Measurements from ENCODE around the gene MIGA2.

Gene MIGA2

DNA sequence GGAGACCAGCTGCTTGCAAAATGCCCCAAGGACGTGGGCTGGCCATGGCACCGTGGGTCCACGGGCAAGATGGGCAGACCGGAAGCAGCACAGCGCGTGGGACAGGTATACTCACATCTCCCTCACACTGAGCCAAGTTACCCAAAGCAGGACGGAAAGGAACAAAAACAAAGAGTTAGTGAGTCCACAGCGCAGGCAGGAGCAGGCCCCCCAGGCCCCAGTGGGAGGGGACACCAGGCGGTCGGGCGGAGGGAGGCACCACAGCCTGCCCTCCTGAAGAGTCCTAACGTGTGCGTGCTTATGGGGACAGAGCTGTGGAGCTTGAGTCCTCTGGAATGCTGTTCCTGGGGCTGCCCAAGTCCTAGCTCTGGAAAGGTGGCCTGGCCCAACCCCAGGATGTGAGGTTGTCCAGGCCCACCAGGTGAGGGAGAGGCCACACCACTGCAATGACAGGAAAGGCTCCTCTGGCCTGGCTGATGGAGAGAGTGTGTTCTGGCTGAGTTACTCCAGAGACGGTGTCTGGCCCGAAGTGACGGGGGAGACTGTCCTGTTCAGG lies 23.5 kb upstream of the MIGA2 start:
- no peak for FAIRE-seq
- no peak for DNase-seq (ENCODE audit: insufficient read length)
- no peak for TF ChIP-seq TAF1 (IDR thresholded peaks at IDR 0.05; ENCODE audit: borderline replicate concordance, low read depth, low read length)
- TF ChIP-seq POLR2AphosphoS5 (IDR thresholded peaks at IDR 0.05; ENCODE audit: low read depth, low read length) = no peak
- TF ChIP-seq POLR2A (IDR thresholded peaks at IDR 0.05; ENCODE audit: low read depth, low read length) = no peak

DNA sequence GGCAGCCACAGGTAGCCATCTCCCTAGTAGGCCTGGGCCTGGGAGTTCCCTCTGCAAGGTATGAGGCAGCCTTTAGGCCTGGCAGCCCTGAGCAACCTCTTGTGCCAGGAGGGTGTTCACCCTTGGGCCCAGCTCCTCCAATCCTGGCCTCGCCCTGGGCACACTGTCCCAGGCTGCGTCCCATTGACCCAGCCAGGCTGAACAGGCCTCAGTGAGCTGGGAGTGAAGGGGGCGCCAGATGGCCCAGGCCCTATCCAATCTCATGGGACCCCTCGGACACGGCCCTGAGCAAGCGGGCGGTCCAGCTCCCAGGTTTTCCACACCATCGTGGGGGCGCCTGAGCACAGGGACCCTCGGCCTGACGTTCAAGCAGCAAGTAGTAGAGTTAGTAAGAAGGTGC lies 22.8 kb upstream of the MIGA2 start:
- DNase-seq (ENCODE audit: insufficient read length) = no peak
- TF ChIP-seq TAF1 (IDR thresholded peaks at IDR 0.05; ENCODE audit: borderline replicate concordance, low read depth, low read length) = no peak
- no peak for TF ChIP-seq POLR2AphosphoS5 (IDR thresholded peaks at IDR 0.05; ENCODE audit: low read depth, low read length)
- TF ChIP-seq POLR2A (IDR thresholded peaks at IDR 0.05; ENCODE audit: low read depth, low read length) = no peak
- no peak for FAIRE-seq

DNA sequence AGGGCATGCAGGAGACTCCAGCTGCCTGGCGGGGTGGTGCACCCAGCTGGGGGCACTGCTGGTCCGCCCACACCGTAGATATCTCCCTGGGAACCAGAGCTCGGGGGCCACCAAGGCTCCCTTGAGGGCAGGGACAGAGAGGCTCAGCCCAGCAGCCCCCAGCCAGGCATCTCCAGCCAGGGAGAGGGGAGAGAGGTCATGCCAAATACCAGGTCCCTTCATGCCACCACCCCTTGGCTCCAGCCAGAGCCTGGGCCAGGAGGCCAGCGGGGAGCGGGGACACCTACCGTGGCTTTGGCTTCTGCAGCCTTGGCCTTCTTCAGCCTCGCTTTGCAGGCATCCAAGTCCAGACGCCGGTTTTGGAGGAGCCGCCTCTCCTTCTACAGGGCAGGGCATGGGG lies 22.3 kb upstream of the MIGA2 start:
- DNase-seq (ENCODE audit: insufficient read length) = no peak
- FAIRE-seq = no peak
- no peak for TF ChIP-seq TAF1 (IDR thresholded peaks at IDR 0.05; ENCODE audit: borderline replicate concordance, low read depth, low read length)
- TF ChIP-seq POLR2AphosphoS5 (IDR thresholded peaks at IDR 0.05; ENCODE audit: low read depth, low read length) = no peak
- no peak for TF ChIP-seq POLR2A (IDR thresholded peaks at IDR 0.05; ENCODE audit: low read depth, low read length)

DNA sequence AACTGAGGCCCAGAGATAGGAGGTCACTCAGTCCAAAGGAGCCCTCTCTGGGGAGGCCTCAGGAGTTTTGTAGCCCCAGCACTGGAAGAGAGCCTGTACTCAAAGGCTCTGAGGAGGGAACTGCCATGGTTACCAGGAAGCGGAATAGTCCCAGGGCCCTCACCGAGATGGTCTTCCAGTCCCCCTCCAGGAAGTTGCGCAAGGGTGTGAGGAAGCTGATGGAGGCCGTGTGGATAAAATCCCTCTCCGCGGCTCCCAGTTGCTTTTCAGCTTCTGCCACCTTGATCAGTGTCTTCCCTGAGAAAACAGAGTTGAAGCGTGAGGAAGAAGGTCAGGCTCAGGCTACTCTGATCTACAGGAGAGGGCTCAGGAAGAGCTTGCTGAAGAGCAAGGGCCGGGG lies 21.8 kb upstream of the MIGA2 start:
- DNase-seq (ENCODE audit: insufficient read length) = no peak
- no peak for FAIRE-seq
- TF ChIP-seq POLR2A (IDR thresholded peaks at IDR 0.05; ENCODE audit: low read depth, low read length) (no peak), POLR2AphosphoS5 (IDR thresholded peaks at IDR 0.05; ENCODE audit: low read depth, low read length) (no peak), TAF1 (IDR thresholded peaks at IDR 0.05; ENCODE audit: borderline replicate concordance, low read depth, low read length) (no peak)

DNA sequence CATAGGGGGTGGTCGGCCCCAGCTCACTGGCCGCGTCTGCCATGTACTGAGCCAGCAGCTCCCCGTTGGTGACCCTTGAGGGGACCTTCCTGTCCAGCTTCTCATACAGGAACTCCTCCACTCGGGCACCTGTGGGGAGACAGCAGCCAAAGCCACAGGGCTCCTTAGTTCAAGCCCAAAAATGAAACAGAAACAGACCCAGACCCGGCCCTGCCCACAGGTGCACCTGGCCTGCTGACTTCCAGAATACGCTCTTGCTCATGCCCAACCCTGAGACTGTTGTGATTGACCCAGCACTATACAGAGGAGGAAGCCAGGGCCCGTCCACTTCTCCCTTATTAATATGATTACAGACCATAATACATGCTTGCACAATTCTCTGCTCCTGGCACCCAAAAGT lies 15.3 kb upstream of the MIGA2 start:
- DNase-seq (ENCODE audit: insufficient read length) = peak; percentile 56
- FAIRE-seq = no peak

DNA sequence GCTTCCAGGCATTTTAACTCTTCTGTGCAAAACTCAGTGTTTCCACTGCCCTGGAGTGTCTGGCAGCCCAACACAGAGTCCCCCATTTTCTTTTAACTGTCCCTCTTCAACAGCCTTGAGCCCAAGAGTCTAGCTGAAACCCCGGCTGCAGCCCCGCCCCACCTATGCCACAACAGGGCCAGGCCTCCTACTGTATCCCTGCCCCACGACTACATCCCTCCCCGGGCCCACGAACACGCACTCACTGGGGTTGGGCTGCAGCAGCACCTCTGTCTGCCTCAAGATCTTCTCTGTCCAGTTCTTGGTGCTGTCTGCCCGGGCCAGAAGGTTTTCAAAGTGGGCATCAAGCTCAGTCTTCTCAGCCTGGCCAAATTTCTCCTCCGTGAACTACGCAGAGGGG lies 14.4 kb upstream of the MIGA2 start:
- DNase-seq (ENCODE audit: insufficient read length) (no peak), FAIRE-seq (no peak)

More for the DNA sequence above, 15.3 kb upstream of the MIGA2 start:
- TF ChIP-seq TAF1 (IDR thresholded peaks at IDR 0.05; ENCODE audit: borderline replicate concordance, low read depth, low read length) (no peak), POLR2AphosphoS5 (IDR thresholded peaks at IDR 0.05; ENCODE audit: low read depth, low read length) (no peak), POLR2A (IDR thresholded peaks at IDR 0.05; ENCODE audit: low read depth, low read length) (no peak)

DNA sequence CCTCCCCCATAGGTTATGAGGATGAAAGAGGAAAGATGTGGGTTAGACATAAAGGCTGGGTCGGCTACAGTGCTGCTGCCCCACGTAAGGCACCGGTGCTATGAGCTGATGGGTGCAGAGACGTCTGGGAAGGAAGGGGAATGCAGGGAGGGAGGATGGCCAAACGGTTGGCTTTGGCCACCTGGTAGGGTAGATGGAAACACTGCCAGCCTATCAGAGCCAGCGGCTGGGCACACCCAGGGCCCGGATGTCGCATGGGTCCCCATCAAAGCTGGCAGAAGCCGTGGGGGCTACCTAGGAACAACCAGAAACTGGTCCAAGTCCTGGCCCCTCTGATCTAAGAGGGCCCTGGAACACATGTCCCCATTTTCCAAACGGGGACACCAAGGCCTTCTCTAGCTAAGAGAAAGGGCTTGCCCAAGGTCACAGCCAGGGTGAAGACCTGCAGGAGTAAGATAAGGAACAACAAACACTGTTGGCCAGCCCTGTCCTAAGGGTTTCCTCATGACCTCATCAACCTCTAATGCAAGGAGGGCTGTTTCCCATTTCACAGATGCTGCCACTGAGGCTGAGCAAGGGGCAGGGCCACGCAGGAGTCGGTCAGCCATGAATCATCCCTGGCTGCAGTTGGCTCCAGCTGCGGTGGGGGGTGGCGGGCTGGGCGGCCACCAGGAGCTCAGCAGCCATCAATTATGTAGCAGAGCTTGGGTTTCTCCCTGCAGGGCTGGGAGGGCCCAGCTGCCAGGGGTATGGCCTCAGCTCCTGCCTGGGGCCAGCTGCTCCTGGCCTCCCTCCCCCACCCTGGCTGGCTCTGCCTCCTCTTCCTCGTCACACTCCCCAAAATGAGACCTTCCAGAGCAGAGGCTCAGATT lies 13.2 kb upstream of the MIGA2 start:
- FAIRE-seq = no peak
- TF ChIP-seq TAF1 (IDR thresholded peaks at IDR 0.05; ENCODE audit: borderline replicate concordance, low read depth, low read length) = no peak
- no peak for TF ChIP-seq POLR2A (IDR thresholded peaks at IDR 0.05; ENCODE audit: low read depth, low read length)
- no peak for TF ChIP-seq POLR2AphosphoS5 (IDR thresholded peaks at IDR 0.05; ENCODE audit: low read depth, low read length)
- DNase-seq (ENCODE audit: insufficient read length) = no peak

More for the DNA sequence above, 14.4 kb upstream of the MIGA2 start:
- no peak for TF ChIP-seq POLR2AphosphoS5 (IDR thresholded peaks at IDR 0.05; ENCODE audit: low read depth, low read length)
- no peak for TF ChIP-seq POLR2A (IDR thresholded peaks at IDR 0.05; ENCODE audit: low read depth, low read length)
- no peak for TF ChIP-seq TAF1 (IDR thresholded peaks at IDR 0.05; ENCODE audit: borderline replicate concordance, low read depth, low read length)

DNA sequence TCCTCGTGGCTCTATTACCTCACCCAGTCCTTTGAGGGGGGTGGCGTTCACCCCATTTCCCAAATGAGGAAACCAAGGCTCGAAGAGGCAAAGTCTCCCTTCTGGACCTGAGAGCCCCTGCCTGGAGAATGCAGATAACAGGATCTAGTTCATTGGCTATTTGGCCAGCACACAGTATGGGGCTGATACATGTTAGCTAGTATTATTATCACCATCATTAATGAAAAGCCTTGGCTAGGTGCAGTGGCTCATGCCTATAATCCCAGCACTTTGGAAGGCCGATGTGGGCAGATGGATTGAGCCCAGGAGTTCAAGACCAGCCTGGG lies 12.6 kb upstream of the MIGA2 start:
- TF ChIP-seq TAF1 (IDR thresholded peaks at IDR 0.05; ENCODE audit: borderline replicate concordance, low read depth, low read length) (no peak), POLR2AphosphoS5 (IDR thresholded peaks at IDR 0.05; ENCODE audit: low read depth, low read length) (no peak), POLR2A (IDR thresholded peaks at IDR 0.05; ENCODE audit: low read depth, low read length) (no peak)
- DNase-seq (ENCODE audit: insufficient read length) (no peak), FAIRE-seq (no peak)

DNA sequence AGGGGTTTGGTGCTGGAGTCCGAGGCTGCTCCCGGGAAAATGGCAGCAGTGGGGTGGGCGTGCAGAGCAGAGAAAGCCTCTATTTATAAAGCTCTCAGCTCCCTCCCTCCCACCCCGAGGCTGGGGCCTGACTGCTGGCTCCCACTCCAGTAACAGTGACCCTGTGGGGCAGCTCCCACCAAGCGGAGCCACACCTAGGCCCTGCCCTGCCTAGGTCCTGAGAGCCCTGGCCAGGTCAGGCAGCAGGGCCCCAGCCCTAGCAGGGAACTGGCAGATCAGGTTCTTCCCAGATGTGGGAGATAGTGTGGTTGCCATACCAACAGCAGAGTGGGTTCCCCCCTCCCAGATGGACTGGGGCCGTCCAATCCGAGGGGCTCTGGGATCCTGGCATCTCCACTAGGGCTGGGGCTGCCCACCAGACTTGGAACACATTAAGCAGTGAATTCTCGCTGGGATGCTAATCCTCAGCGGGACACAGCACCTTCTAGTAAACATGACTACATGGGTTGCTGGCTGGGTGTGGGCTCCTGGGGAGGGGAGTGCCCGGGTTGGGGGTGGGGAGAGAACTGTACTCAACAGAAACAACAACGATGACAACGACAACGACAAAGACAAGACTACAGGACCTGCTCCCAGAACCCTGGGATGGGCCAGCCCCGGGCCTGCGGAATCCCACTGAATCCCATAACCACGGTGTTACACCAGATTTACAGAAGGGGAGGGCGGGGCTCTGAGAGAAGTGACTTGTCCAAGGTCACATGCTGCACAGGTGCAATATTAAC lies 9.8 kb upstream of the MIGA2 start:
- no peak for DNase-seq (ENCODE audit: insufficient read length)
- no peak for FAIRE-seq
- TF ChIP-seq POLR2A (IDR thresholded peaks at IDR 0.05; ENCODE audit: low read depth, low read length) = no peak
- TF ChIP-seq TAF1 (IDR thresholded peaks at IDR 0.05; ENCODE audit: borderline replicate concordance, low read depth, low read length) = no peak
- no peak for TF ChIP-seq POLR2AphosphoS5 (IDR thresholded peaks at IDR 0.05; ENCODE audit: low read depth, low read length)

DNA sequence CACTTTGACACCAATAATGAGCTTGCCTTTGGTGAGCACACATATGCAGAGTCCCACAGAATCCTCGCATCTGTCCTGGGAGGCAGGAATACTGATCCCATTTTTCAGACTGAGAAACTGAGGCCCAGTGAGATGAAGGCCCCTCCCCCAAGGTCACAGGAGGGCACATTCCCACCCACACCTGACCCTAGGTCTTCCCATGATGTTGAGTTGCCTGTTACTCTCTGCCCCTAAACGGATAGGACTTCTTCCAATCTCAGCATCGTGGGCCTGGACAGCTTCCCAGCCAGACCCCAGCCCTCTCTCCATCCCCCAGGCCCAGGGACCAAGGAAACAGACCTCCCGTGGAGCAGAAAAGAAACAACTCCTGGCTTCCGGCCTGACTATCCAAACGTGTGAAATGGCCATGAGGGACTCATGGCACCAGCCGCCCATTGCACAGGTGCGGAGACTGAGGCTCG lies 9.2 kb upstream of the MIGA2 start:
- no peak for DNase-seq (ENCODE audit: insufficient read length)
- TF ChIP-seq POLR2AphosphoS5 (IDR thresholded peaks at IDR 0.05; ENCODE audit: low read depth, low read length) (no peak), POLR2A (IDR thresholded peaks at IDR 0.05; ENCODE audit: low read depth, low read length) (no peak), TAF1 (IDR thresholded peaks at IDR 0.05; ENCODE audit: borderline replicate concordance, low read depth, low read length) (no peak)
- FAIRE-seq = no peak

DNA sequence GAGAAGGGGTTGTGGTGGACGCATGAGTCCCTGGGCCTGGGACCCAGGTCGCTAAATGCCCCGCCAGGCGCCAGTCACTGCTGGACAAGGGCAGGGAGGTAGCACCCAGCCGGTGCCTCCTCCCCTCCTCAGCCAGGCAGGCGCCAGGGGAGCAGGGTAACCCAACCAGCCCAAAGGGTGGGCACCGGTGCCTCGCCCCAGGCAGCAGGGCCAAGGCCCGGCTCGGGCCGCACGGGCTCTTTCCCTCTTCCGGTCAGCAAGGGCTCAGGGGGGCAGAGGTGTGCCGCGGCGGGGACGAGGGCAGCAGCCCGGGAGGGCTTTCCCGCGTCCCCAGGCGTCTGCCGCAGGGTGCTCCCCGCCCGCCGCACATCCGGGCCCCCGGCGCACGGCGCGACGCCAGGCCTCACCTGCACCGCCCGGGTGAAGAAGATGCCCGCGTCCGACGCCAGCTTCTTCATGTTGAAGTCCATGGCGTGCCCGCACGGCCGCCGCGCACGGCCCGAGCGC lies 8.7 kb upstream of the MIGA2 start:
- DNase-seq (ENCODE audit: insufficient read length) (no peak), FAIRE-seq (no peak)
- TF ChIP-seq TAF1 (IDR thresholded peaks at IDR 0.05; ENCODE audit: borderline replicate concordance, low read depth, low read length) (no peak), POLR2A (IDR thresholded peaks at IDR 0.05; ENCODE audit: low read depth, low read length) (no peak), POLR2AphosphoS5 (IDR thresholded peaks at IDR 0.05; ENCODE audit: low read depth, low read length) (no peak)

Measured in GM12892 (cell line).